ENCODE data around the gene TJP2.

TJP2 gene

DNA sequence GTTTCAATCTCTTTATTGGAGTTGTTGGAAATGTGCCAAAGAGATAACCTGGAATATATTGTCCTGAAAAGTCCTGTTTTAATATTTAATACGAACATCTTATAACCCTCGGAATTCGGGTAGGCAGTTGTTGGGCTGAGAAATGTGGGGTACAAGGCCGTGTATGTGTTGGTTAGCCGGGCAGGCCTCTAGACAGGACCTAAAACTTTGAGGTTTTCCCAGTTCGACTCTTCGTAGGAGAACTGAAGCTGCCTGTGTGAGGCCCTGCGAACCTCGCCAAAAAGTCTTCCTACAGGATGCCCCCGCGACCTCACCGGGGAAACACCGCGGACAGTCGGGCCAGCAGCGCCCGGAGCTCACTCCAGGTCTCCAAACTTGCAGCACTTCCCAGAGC, 583 bp upstream of the TJP2 start:
- WGBS, result 15% methylated on average over 17 of the region's 17 CpGs
- Histone ChIP-seq H3K23ac (ENCODE audit: low read length in 2 of 2) (no peak overlapping the region), H4K91ac (ENCODE audit: low read length) (no peak overlapping the region), H3K14ac (ENCODE audit: low read length in 2 of 2) (no peak overlapping the region), H2AFZ (ENCODE audit: low read depth, low read length) (no peak overlapping the region), H2AK5ac (ENCODE audit: low read length, severe bottlenecking) (no peak overlapping the region), H3K4ac (ENCODE audit: low read depth in 1 of 2, low read length in 2 of 2) (no peak overlapping the region), H3K79me1 (replicated peaks; ENCODE audit: low read length, poor library complexity, severe bottlenecking) (peaks cover 26% of the 10 kb centered on the region), H3K4me2 (ENCODE audit: low read length, poor library complexity, severe bottlenecking) (peak overlapping the region; percentile 90), H3K9ac (ENCODE audit: low read length) (peak overlapping the region; percentile 88), H3K4me1 (ENCODE audit: control insufficient read depth, insufficient read depth, low read depth, low read length) (peaks cover 8% of the 10 kb centered on the region), H3K36me3 (ENCODE audit: control insufficient read depth in 1 of 2, insufficient read depth in 2 of 2, low read depth in 1 of 2, low read length in 2 of 2) (no peaks in the 10 kb centered on the region), H3K4me3 (ENCODE audit: insufficient read depth in 1 of 2, low read depth in 1 of 2, low read length in 2 of 2) (peak overlapping the region; percentile 76 to 88), H3K27me3 (ENCODE audit: control insufficient read depth in 1 of 2, insufficient read depth in 1 of 2, low read length in 2 of 2) (no peaks in the 10 kb centered on the region), H2BK5ac (ENCODE audit: low read depth, low read length, poor library complexity, severe bottlenecking) (no peak overlapping the region), H2BK15ac (ENCODE audit: low read depth, poor library complexity, severe bottlenecking) (no peak overlapping the region), H2BK12ac (ENCODE audit: low read length in 2 of 2) (peak overlapping the region in 1 of 2 experiments; percentile 87), H2BK120ac (ENCODE audit: low read depth, low read length) (no peak overlapping the region), H4K8ac (ENCODE audit: low read length) (no peak overlapping the region), H3K27ac (ENCODE audit: low read length, poor library complexity, severe bottlenecking) (no peak overlapping the region), H3K9me3 (ENCODE audit: control insufficient read depth, low read length) (no peaks in the 10 kb centered on the region), H3K18ac (ENCODE audit: low read depth in 1 of 2, low read length in 2 of 2) (no peak overlapping the region)
- DNase-seq, result no peak

DNA sequence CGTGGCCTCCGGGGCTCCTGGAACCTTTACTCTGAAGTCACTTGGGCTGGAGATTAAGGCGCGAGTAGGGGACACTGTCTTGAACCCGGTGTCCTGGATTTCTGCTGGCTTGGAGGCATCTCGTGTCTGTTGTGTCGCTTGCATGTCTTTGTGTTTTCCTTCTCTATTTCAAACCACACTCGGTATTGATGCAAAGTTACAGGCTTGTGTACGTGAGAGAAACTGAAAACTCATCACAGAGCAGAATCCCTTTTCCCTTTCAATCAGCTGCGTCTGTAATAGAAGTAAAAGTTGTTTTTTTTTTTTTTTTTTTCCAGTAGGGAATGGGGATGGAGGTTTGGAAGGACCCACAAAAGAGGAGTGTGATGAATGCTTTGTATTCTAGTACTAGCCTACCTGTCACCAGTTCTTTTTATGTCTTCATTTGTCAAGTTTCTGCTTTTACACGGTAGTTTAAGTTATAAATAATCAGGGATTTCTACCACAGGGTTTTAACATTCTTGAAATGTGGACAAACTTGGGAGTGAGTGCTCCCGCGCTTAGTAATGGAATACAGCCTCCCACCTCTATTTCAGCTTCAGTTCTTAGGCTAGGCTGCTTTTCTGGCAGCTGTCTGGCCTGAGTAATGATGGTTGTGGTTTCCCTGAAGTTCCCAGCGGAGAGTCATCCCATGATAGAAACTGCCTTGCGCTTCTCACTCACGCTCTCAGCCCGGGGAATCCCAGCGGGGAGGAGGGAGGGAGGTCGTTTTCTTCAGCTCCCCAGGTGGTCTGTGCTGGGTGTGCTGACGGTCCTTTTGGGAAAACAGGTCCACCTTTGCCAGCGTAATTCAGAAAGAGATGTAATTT, 763 bp downstream of the TJP2 start:
- H2AK5ac ChIP-seq (ENCODE audit: low read length, severe bottlenecking), result no peak overlapping the region
- peak overlapping the region; percentile 88 for H3K9ac ChIP-seq (ENCODE audit: low read length)
- H3K79me1 ChIP-seq (replicated peaks; ENCODE audit: low read length, poor library complexity, severe bottlenecking), result peaks cover 22% of the 10 kb centered on the region
- peak overlapping the region; percentile 39 for H3K27ac ChIP-seq (ENCODE audit: low read length, poor library complexity, severe bottlenecking)
- H4K91ac ChIP-seq (ENCODE audit: low read length), result no peak overlapping the region
- 0% methylated on average over 16 of the region's 21 CpGs for WGBS
- H2BK15ac ChIP-seq (ENCODE audit: low read depth, poor library complexity, severe bottlenecking), result no peak overlapping the region
- DNase-seq, result peak; percentile 98
- H4K8ac ChIP-seq (ENCODE audit: low read length), result no peak overlapping the region
- peak overlapping the region; percentile 90 for H3K4me2 ChIP-seq (ENCODE audit: low read length, poor library complexity, severe bottlenecking)
- no peak overlapping the region for H2BK5ac ChIP-seq (ENCODE audit: low read depth, low read length, poor library complexity, severe bottlenecking)
- H3K4ac ChIP-seq (ENCODE audit: low read depth in 1 of 2, low read length in 2 of 2), result peak overlapping the region in 1 of 2 experiments; percentile 73
- H3K14ac ChIP-seq (ENCODE audit: low read length in 2 of 2), result peak overlapping the region in 1 of 2 experiments; percentile 89
- H2AFZ ChIP-seq (ENCODE audit: low read depth, low read length), result peak overlapping the region; percentile 93
- H2BK120ac ChIP-seq (ENCODE audit: low read depth, low read length), result no peak overlapping the region
- peak overlapping the region in 1 of 2 experiments; percentile 98 for H3K23ac ChIP-seq (ENCODE audit: low read length in 2 of 2)
- H3K18ac ChIP-seq (ENCODE audit: low read depth in 1 of 2, low read length in 2 of 2), result peak overlapping the region in 1 of 2 experiments; percentile 94
- peaks cover 8% of the 10 kb centered on the region for H3K4me1 ChIP-seq (ENCODE audit: control insufficient read depth, insufficient read depth, low read depth, low read length)
- H3K9me3 ChIP-seq (ENCODE audit: control insufficient read depth, low read length), result no peaks in the 10 kb centered on the region
- H2BK12ac ChIP-seq (ENCODE audit: low read length in 2 of 2), result peak overlapping the region in 1 of 2 experiments; percentile 59
- no peaks in the 10 kb centered on the region for H3K36me3 ChIP-seq (ENCODE audit: control insufficient read depth in 1 of 2, insufficient read depth in 2 of 2, low read depth in 1 of 2, low read length in 2 of 2)
- H3K4me3 ChIP-seq (ENCODE audit: insufficient read depth in 1 of 2, low read depth in 1 of 2, low read length in 2 of 2), result peak overlapping the region; percentile 76 to 88
- H3K27me3 ChIP-seq (ENCODE audit: control insufficient read depth in 1 of 2, insufficient read depth in 1 of 2, low read length in 2 of 2), result no peaks in the 10 kb centered on the region

DNA sequence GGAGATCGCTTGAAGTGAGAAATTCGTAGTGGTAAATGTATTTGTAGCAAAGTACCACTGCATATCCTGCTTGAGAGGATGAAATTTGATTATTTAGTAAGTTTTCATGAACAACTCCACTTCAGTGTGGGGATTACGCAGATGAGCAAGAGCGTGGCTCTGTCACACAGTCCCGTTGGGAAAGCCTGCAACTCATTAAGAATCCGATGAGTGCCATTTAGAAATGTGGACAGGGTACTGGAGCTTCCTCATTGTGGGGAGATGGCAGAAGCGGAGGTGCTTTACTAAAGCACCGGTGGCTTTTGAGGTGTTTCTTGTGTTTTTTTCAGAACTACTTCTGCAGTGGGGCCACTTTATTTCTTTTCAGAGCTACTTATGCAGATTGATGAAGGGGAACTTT, 1.4 kb downstream of the TJP2 start:
- Histone ChIP-seq H3K18ac (ENCODE audit: low read depth in 1 of 2, low read length in 2 of 2) (no peak overlapping the region), H3K4me3 (ENCODE audit: insufficient read depth in 1 of 2, low read depth in 1 of 2, low read length in 2 of 2) (peak overlapping the region in 1 of 2 experiments; percentile 88), H3K9me3 (ENCODE audit: control insufficient read depth, low read length) (no peaks in the 10 kb centered on the region), H3K4me2 (ENCODE audit: low read length, poor library complexity, severe bottlenecking) (peak overlapping the region; percentile 55), H2BK120ac (ENCODE audit: low read depth, low read length) (no peak overlapping the region), H3K4me1 (ENCODE audit: control insufficient read depth, insufficient read depth, low read depth, low read length) (peaks cover 8% of the 10 kb centered on the region), H3K23ac (ENCODE audit: low read length in 2 of 2) (no peak overlapping the region), H3K9ac (ENCODE audit: low read length) (peak overlapping the region; percentile 88), H3K79me1 (replicated peaks; ENCODE audit: low read length, poor library complexity, severe bottlenecking) (peaks cover 21% of the 10 kb centered on the region), H3K4ac (ENCODE audit: low read depth in 1 of 2, low read length in 2 of 2) (no peak overlapping the region), H3K27me3 (ENCODE audit: control insufficient read depth in 1 of 2, insufficient read depth in 1 of 2, low read length in 2 of 2) (no peaks in the 10 kb centered on the region), H3K27ac (ENCODE audit: low read length, poor library complexity, severe bottlenecking) (peak overlapping the region; percentile 20), H3K14ac (ENCODE audit: low read length in 2 of 2) (no peak overlapping the region), H4K91ac (ENCODE audit: low read length) (no peak overlapping the region), H2BK12ac (ENCODE audit: low read length in 2 of 2) (peak overlapping the region in 1 of 2 experiments; percentile 24), H2BK15ac (ENCODE audit: low read depth, poor library complexity, severe bottlenecking) (no peak overlapping the region), H3K36me3 (ENCODE audit: control insufficient read depth in 1 of 2, insufficient read depth in 2 of 2, low read depth in 1 of 2, low read length in 2 of 2) (no peaks in the 10 kb centered on the region), H4K8ac (ENCODE audit: low read length) (no peak overlapping the region), H2BK5ac (ENCODE audit: low read depth, low read length, poor library complexity, severe bottlenecking) (no peak overlapping the region), H2AK5ac (ENCODE audit: low read length, severe bottlenecking) (no peak overlapping the region), H2AFZ (ENCODE audit: low read depth, low read length) (no peak overlapping the region)
- whole genome bisulfite sequencing, result 32% methylated on average over 8 of the region's 8 CpGs
- DNase-seq, result no peak

DNA sequence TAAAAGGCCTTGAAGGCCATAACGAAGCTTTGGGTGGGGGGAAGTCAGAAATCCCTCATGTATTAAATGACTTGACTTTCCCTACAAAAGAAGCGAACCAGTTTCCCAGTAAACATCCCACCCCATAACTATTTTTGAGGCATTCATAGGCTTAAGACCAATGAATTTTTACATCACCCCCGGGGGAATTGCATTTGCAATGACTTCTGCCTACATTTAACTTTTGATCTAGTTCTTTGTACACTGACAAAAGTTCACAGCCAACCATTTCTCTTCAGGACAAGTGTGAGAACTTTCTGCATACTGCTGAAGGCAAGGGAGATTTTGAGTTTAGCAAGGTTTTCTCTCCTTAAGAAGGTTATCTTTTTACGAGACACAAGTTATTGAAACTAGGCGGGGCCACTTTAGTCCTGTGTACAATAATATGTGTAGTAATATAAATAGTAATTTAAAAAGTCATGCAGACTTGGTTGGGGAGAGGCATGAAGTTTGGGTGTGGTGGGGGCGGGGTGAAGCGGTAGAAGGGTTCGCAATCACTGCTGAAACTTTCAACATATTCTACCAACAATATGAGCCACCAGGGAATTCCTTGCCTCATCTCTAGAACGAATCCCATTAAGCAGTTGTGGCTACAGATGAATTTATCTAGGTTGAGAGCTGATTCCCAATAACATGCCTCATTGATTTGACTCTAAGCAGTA, 2.5 kb downstream of the TJP2 start:
- Histone ChIP-seq H4K8ac (ENCODE audit: low read length) (no peak overlapping the region), H4K91ac (ENCODE audit: low read length) (no peak overlapping the region), H2AK5ac (ENCODE audit: low read length, severe bottlenecking) (peak overlapping the region; percentile 15), H3K4me3 (ENCODE audit: insufficient read depth in 1 of 2, low read depth in 1 of 2, low read length in 2 of 2) (no peak overlapping the region), H2BK12ac (ENCODE audit: low read length in 2 of 2) (no peak overlapping the region), H2BK5ac (ENCODE audit: low read depth, low read length, poor library complexity, severe bottlenecking) (no peak overlapping the region), H3K79me1 (replicated peaks; ENCODE audit: low read length, poor library complexity, severe bottlenecking) (peaks cover 14% of the 10 kb centered on the region), H2BK120ac (ENCODE audit: low read depth, low read length) (peak overlapping the region; percentile 6), H3K27me3 (ENCODE audit: control insufficient read depth in 1 of 2, insufficient read depth in 1 of 2, low read length in 2 of 2) (no peaks in the 10 kb centered on the region), H3K4ac (ENCODE audit: low read depth in 1 of 2, low read length in 2 of 2) (no peak overlapping the region), H3K4me1 (ENCODE audit: control insufficient read depth, insufficient read depth, low read depth, low read length) (peaks cover 11% of the 10 kb centered on the region), H3K27ac (ENCODE audit: low read length, poor library complexity, severe bottlenecking) (no peak overlapping the region), H3K18ac (ENCODE audit: low read depth in 1 of 2, low read length in 2 of 2) (no peak overlapping the region), H3K14ac (ENCODE audit: low read length in 2 of 2) (no peak overlapping the region), H3K36me3 (ENCODE audit: control insufficient read depth in 1 of 2, insufficient read depth in 2 of 2, low read depth in 1 of 2, low read length in 2 of 2) (no peaks in the 10 kb centered on the region), H2BK15ac (ENCODE audit: low read depth, poor library complexity, severe bottlenecking) (no peak overlapping the region), H3K4me2 (ENCODE audit: low read length, poor library complexity, severe bottlenecking) (no peak overlapping the region), H3K9me3 (ENCODE audit: control insufficient read depth, low read length) (no peaks in the 10 kb centered on the region), H3K23ac (ENCODE audit: low read length in 2 of 2) (no peak overlapping the region), H2AFZ (ENCODE audit: low read depth, low read length) (no peak overlapping the region), H3K9ac (ENCODE audit: low read length) (no peak overlapping the region)
- DNase-seq, result no peak
- 83% methylated on average over 6 of the region's 9 CpGs for WGBS
